Colonic mucosa (tissue), 4 donors: Measurements from ENCODE around the gene RASSF7. TPM values are rescaled to one million over a fixed set of nuclear protein-coding genes. Genes with fewer than 3 reads are reported as not detected.
"Not testable (repeated sequence)": the region's sequence is repeated elsewhere in the genome, so short reads cannot be mapped to it uniquely, and the experiment has no call there.

Source experiments
- DNase-seq: peaks from one replicate; pipeline ENCODE4 v3.0.0-alpha.2; 2020
- H3K27ac ChIP-seq: fragments of 200-600 bp; one replicate; pipeline ENCODE4 v1.8.0; 2021
- H3K27me3 ChIP-seq: fragments of 200-600 bp; one replicate; pipeline ENCODE4 v1.8.0; 2021
- H3K36me3 ChIP-seq: fragments of 200-600 bp; one replicate; pipeline ENCODE4 v1.8.0; 2021
- H3K4me1 ChIP-seq: fragments of 200-600 bp; one replicate; pipeline ENCODE4 v1.8.0; 2021; ENCODE audit warnings: mild to moderate bottlenecking
- H3K4me3 ChIP-seq: fragments of 200-600 bp; one replicate; pipeline ENCODE4 v1.8.0; 2021
- H3K9ac ChIP-seq, 2 donors: one replicate each; pipeline ENCODE4 v1.7.0; 2013; ENCODE audit warnings: control low read depth in 2 of 2, low read depth in 2 of 2, low read length in 2 of 2
- H3K9me3 ChIP-seq: fragments of 200-600 bp; one replicate; pipeline ENCODE4 v1.8.0; 2021
- intact Hi-C: fragments of 100-400 bp; cut with DNase I; formaldehyde crosslinking; loops from one replicate; pipeline ENCODE4 v1.14.1; 2022
- total RNA-seq, 2 donors: library from RNA; stranded (reverse); fragmentation: NEBNext Ultra II Directional in 1 of 2; extraction: Animal tissue kit (Norgen Biotek cat#: 25700) in 1 of 2; gene quantifications; one replicate each; pipeline ENCODE4 v1.2.1, GENCODE V29; 2021
- TF ChIP-seq, protein P1 (sequence below): fragments of 200-600 bp; IDR thresholded peaks from one replicate; pipeline ENCODE4 v1.8.0; 2022; ENCODE audit warnings: antibody characterized with exemption, mild to moderate bottlenecking
- donor health status: healthy.
- donor health status: DM: no; HTN: no; CAD: no.
- donor health status: DM: no; HTN: no; CAD: no.

The RASSF7 gene, protein sequence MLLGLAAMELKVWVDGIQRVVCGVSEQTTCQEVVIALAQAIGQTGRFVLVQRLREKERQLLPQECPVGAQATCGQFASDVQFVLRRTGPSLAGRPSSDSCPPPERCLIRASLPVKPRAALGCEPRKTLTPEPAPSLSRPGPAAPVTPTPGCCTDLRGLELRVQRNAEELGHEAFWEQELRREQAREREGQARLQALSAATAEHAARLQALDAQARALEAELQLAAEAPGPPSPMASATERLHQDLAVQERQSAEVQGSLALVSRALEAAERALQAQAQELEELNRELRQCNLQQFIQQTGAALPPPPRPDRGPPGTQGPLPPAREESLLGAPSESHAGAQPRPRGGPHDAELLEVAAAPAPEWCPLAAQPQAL
- 100 to 1,000 TPM; 108 to 139 TPM for total RNA-seq

DNA sequence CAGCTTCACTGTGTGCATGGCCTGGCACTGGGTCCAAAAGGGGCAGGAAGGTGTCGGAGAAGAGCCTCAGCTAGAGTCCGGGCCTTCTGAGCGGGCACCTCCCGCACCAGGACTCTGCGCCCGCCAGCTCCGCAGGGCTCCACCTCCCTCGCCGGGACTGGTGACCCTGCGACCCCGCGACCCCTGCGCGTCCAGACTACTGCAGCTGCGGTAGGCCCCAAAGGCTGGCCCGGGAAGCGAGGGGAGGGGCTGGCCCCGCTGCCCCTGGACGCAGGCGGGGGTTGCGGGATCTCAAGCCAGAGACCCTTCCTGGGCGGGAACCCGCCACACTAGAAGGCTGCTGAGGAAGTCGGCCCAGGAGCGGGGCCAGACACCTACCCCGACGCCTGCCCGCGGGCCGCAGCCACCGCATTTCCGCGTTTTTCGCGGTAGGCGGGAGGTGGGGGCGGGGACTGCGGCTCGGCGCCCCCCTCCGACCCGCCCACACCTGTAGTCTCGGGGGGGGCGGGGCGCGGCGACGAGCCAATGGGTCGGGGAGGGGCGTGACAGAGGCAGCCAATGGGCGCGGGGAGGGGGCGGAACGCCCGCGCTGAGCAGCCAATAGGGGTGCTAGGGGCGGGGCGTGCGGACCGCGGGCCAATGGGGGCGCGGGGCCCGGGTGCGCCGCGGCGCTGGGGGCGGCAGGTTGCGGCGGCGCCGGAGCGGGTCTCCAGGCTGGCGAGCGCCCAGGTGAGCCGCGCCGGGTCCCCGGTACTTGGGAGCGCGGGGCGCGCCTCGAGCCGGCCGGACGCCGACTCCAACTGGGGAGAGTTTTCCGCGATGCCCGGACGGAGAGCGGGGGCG lies at the start of gene RASSF7, which contains the start of gene LMNTD2:
Gene RASSF7, plus strand, starts transcription at position 666 of the 843 bp plus-strand sequence. CDS start 799 bp downstream, outside the sequence.
Gene LMNTD2, minus strand, starts transcription at position 434 of the 843 bp plus-strand sequence. Its CDS starts 22 bp downstream, at position 412.
- intact Hi-C loops: no loop called here

DNA sequence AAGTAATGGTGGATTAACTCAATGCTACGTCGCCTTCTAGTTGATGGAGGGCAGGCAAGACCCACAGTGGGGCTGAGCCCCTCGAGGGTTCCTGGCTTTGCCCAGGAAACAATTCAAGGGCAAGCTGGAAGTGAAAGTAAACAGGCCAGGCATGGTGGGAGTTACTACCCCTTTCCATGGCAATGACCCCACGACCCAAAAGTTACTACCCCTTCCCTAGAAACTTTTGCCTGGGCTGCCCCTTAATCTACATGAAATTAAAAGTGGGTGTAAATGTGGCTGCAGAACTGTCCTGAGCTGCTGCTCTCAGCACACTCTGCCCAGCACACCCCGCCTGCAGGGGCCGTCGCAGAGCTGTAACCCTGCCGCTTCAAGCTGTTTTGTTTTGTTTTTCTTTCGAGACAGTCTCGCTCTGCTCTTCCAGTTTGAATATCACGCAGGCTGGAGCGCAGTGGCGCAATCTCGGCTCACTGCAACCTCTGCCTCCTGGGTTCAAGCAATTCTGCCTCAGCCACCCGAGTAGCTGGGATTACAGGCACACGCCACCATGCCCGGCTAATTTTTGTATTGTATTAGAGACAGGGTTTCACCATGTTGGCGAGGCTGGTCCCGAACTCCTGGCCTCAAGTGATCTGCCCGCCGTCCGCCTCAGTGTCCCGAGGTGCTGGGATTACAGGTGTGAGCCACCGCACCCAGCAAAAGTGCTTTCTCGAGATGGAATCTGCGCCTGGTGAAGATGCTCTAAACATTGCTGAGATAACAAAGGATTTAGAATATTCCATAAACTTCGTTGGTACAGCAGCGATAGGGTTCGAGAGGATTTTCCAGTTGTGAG lies 47.8 kb upstream of the RASSF7 start:
- Histone ChIP-seq H3K9me3 (no peaks in the 10 kb centered on the region), H3K27me3 (no peaks in the 10 kb centered on the region), H3K27ac (no peak overlapping the region), H3K4me3 (no peak overlapping the region), H3K4me1 (no peaks in the 10 kb centered on the region), H3K36me3 (no peaks in the 10 kb centered on the region), H3K9ac (no peak overlapping the region)
- DNase-seq: no peak
- TF ChIP-seq, protein P1, sequence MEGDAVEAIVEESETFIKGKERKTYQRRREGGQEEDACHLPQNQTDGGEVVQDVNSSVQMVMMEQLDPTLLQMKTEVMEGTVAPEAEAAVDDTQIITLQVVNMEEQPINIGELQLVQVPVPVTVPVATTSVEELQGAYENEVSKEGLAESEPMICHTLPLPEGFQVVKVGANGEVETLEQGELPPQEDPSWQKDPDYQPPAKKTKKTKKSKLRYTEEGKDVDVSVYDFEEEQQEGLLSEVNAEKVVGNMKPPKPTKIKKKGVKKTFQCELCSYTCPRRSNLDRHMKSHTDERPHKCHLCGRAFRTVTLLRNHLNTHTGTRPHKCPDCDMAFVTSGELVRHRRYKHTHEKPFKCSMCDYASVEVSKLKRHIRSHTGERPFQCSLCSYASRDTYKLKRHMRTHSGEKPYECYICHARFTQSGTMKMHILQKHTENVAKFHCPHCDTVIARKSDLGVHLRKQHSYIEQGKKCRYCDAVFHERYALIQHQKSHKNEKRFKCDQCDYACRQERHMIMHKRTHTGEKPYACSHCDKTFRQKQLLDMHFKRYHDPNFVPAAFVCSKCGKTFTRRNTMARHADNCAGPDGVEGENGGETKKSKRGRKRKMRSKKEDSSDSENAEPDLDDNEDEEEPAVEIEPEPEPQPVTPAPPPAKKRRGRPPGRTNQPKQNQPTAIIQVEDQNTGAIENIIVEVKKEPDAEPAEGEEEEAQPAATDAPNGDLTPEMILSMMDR: no peak
- intact Hi-C loops: no loop called here

More for the DNA sequence above, at the start of gene RASSF7, which contains the start of gene LMNTD2:
- Histone ChIP-seq H3K4me1 (peaks cover 13% of the 10 kb centered on the region), H3K27me3 (peaks cover 15% of the 10 kb centered on the region), H3K9me3 (no peaks in the 10 kb centered on the region), H3K4me3 (peak within 1 kb of the TSS; percentile 86), H3K27ac (peak within 1 kb of the TSS; percentile 96), H3K36me3 (no peaks in the 10 kb centered on the region), H3K9ac (peak within 1 kb of the TSS; percentile 92 to 93)
- TF ChIP-seq, protein P1: no peak
- peak; percentile 95 for DNase-seq

DNA sequence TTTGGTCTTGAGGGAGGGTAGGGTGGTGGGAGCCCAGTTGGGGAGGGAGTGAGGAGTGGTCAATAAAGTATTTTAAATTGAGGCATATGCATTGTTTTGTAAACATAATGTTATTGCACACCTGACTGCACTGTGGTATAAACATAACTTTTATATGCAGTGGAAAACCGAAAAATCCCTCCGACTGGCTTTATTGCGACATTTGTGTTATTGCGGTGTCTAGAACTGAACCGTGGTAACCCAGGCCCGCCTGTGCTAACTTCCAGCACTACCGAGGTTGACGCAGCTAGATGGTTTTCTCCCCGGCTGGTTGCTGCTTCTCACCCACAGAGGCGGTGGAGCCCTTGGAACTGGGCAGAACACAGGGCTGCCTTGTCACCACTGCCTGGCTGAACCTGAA lies 46.2 kb upstream of the RASSF7 start:
- no peaks in the 10 kb centered on the region for H3K27me3 ChIP-seq
- H3K4me1 ChIP-seq: no peaks in the 10 kb centered on the region
- no peak overlapping the region for H3K9ac ChIP-seq
- intact Hi-C loops: no loop called here
- DNase-seq: no peak
- H3K36me3 ChIP-seq: no peaks in the 10 kb centered on the region
- no peak overlapping the region for H3K27ac ChIP-seq
- TF ChIP-seq, protein P1: no peak
- H3K4me3 ChIP-seq: no peak overlapping the region
- no peaks in the 10 kb centered on the region for H3K9me3 ChIP-seq

DNA sequence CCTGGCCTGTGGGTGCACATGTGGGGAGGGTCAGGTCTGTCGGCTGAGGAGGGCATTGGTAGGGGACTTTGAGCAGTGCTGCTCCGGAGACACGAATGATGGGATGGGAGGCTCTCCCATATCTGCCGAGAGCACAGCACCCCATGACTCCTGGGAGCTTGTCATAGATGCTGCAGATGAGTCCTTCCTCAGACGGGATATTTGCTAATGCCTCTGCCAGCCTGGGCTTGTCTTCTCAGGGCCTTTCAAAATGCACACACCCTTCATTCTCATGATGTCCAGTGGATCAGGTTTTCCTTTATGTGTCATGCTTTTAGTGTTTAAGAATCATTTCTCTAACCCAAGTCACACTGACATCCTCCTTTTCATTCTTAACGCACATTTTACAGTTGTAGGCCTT lies 45.6 kb upstream of the RASSF7 start:
- H3K9ac ChIP-seq: no peak overlapping the region
- intact Hi-C loops: no loop called here
- no peak for DNase-seq
- no peak overlapping the region for H3K27ac ChIP-seq
- TF ChIP-seq, protein P1: no peak
- no peaks in the 10 kb centered on the region for H3K4me1 ChIP-seq
- no peak overlapping the region for H3K4me3 ChIP-seq
- H3K9me3 ChIP-seq: no peaks in the 10 kb centered on the region
- H3K27me3 ChIP-seq: no peaks in the 10 kb centered on the region
- no peaks in the 10 kb centered on the region for H3K36me3 ChIP-seq

DNA sequence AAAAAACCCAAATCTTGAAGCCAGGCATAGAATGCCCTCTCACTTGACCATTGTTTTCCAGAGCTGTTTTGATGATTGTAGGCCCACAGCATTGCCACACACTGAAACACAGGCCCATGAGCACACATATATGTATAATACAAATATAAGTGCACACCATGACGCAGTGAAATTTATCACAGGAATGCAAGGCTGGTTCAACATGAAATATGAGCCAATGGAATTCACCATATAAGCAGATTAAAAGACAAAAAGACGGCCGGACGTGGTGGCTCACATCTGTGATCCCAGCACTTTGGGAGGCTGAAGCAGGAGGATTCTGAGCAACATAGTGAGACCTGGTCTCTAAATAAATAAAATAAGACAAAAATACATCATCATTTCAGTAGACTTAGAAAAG lies 44.4 kb upstream of the RASSF7 start:
- no peaks in the 10 kb centered on the region for H3K27me3 ChIP-seq
- H3K9me3 ChIP-seq: no peaks in the 10 kb centered on the region
- TF ChIP-seq, protein P1: no peak
- no peaks in the 10 kb centered on the region for H3K4me1 ChIP-seq
- intact Hi-C loops: no loop called here
- no peak for DNase-seq
- no peak overlapping the region for H3K9ac ChIP-seq
- H3K27ac ChIP-seq: no peak overlapping the region
- H3K36me3 ChIP-seq: no peaks in the 10 kb centered on the region
- H3K4me3 ChIP-seq: no peak overlapping the region

DNA sequence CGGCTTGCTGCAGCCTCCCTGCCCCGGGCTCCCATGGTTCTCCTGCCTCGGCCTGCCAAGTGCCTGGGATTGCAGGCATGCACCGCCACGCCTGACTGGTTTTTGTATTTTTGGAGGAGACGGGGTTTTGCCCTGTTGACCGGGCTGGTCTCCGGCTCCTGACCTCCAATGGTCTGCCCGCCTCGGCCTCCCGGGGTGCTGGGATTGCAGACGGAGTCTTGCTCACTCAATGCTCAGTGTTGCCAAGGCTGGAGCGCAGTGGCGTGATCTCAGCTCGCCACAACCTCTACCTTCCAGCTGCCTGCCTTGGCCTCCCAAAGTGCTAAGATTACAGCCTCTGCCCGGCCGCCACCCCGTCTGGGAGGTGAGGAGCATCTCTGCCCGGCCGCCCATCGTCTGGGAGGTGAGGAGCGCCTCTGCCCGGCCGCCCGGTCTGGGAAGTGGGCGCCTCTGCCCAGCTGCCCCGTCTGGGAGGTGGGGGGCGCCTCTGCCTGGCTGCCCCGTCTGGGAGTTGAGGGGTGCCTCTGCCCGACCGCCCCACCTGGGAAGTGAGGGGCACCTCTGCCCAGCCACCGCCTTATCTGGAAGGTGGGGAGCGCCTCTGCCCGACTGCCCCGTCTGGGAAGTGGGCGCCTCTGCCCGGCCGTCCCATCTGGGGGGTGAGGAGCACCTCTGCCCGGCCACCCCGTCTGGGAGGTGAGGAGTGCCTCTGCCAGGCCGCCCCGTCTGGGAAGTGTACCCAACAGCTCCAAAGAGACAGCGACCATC lies 43.7 kb upstream of the RASSF7 start:
- H3K4me1 ChIP-seq, H3K36me3 ChIP-seq, H3K9ac ChIP-seq, H3K27me3 ChIP-seq, intact Hi-C loops, DNase-seq, H3K4me3 ChIP-seq, H3K9me3 ChIP-seq, H3K27ac ChIP-seq: not testable (repeated sequence)
